ENCODE results near the gene APAF1. TPM values are rescaled to one million over a fixed set of nuclear protein-coding genes. Genes with fewer than 3 reads are reported as not detected.

APAF1 gene
- total RNA-seq, 1 experiment from 2014 or later, result 19.1 TPM

GRCh38 chr12:98618952-98619351, 26.1 kb upstream of the APAF1 start:
- Histone ChIP-seq H3K4me2 (no peak overlapping the region), H4K20me1 (ENCODE audit: insufficient read depth) (no peaks in the 10 kb centered on the region), H2AFZ (no peak overlapping the region), H3K9me3 (ENCODE audit: insufficient read depth, low read depth) (no peaks in the 10 kb centered on the region), H3F3A (ENCODE audit: insufficient read depth, low read depth) (no peaks in the 10 kb centered on the region), H3K27me3 (ENCODE audit: insufficient read depth, low read depth) (no peaks in the 10 kb centered on the region), H3K27ac (no peak overlapping the region), H3K79me2 (ENCODE audit: low read depth) (no peaks in the 10 kb centered on the region), H3K4me3 (no peak overlapping the region), H3K4me1 (replicated peaks; ENCODE audit: insufficient read depth) (no peaks in the 10 kb centered on the region), H3K9me2 (ENCODE audit: insufficient read depth) (no peaks in the 10 kb centered on the region), H3K36me3 (ENCODE audit: low read depth) (no peaks in the 10 kb centered on the region)
- TF ChIP-seq CTCF (conservative IDR thresholded peaks at IDR 0.05) (no peak), EZH2 (IDR thresholded peaks at IDR 0.05; ENCODE audit: low read depth) (no peak)
- ChIA-PET CTCF (interaction anchor here (0.5 kb wide), 1 partner anchor 176 kb away, joined by 3 read pairs; no protein-coding TSS in a partner anchor), POLR2A (ENCODE audit: unreplicated experiment) (interaction anchor here (0.6 kb wide), 1 partner anchor 25 kb away, joined by 5 read pairs; no protein-coding TSS in a partner anchor)
- intact Hi-C loops (cut with micrococcal nuclease; ENCODE audit: unreplicated experiment), result no loop called here
- BruUV-seq (replicated peaks), result no TSS peak
- no peak for DNase-seq

- H3K27me3 ChIP-seq (ENCODE audit: insufficient read depth, low read depth), result no peaks in the 10 kb centered on the region
- peaks cover 17% of the 10 kb centered on the region; the same call in 1 of the 2 replicates for H3F3A ChIP-seq (ENCODE audit: insufficient read depth, low read depth)
- no peaks in the 10 kb centered on the region for H4K20me1 ChIP-seq (ENCODE audit: insufficient read depth)
- no peaks in the 10 kb centered on the region for H3K36me3 ChIP-seq (ENCODE audit: low read depth)
- H2AFZ ChIP-seq, result no peak overlapping the region
- no peak overlapping the region for H3K4me2 ChIP-seq
- POLR2A ChIA-PET (ENCODE audit: unreplicated experiment), result interaction anchor here (0.6 to 0.7 kb wide), 2 partner anchors 41 to 115 kb away, joined by 4 to 8 read pairs; no protein-coding TSS in a partner anchor
- peak; percentile 9 to 81 for DNase-seq
- no peaks in the 10 kb centered on the region for H3K79me2 ChIP-seq (ENCODE audit: low read depth)
- no peak overlapping the region for H3K4me3 ChIP-seq
- H3K9me2 ChIP-seq (ENCODE audit: insufficient read depth), result no peaks in the 10 kb centered on the region
- intact Hi-C loops (cut with micrococcal nuclease; ENCODE audit: unreplicated experiment), result no loop called here
- peaks cover 21% of the 10 kb centered on the region for H3K4me1 ChIP-seq (replicated peaks; ENCODE audit: insufficient read depth)
- no peak overlapping the region for H3K27ac ChIP-seq
- BruUV-seq (replicated peaks), result no TSS peak
- CTCF ChIA-PET, result no interaction called here
- H3K9me3 ChIP-seq (ENCODE audit: insufficient read depth, low read depth), result no peaks in the 10 kb centered on the region
- no peak for TF ChIP-seq CTCF (conservative IDR thresholded peaks at IDR 0.05)
- TF ChIP-seq EZH2 (IDR thresholded peaks at IDR 0.05; ENCODE audit: low read depth), result no peak
Measured at GRCh38 chr12:98635657-98636323, 9.3 kb upstream of the APAF1 start.

DNA sequence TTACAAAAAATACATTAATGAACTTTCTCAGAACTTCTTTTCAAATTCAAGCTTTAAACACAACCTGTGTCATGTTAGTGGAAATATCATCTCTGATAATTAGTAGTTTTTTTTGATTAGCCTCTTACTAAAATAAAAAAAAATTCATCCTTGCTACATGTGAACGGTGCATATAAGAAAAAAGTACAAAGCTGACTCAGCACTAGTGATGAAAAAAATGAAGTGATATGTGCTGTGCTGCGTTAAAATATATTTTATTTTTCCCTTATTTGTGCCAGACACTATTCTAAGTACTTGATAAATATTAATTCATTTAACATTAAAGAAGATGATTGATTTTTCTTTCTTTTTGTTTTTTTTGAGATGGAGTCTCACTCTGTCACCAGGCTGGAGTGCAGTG, 8.0 kb upstream of the APAF1 start:
- POLR2A ChIA-PET (ENCODE audit: unreplicated experiment), result no interaction called here
- H4K20me1 ChIP-seq (ENCODE audit: insufficient read depth), result no peaks in the 10 kb centered on the region

More for the DNA sequence above, 8.0 kb upstream of the APAF1 start:
- H3F3A ChIP-seq (ENCODE audit: insufficient read depth, low read depth), result peaks cover 17% of the 10 kb centered on the region; the same call in 1 of the 2 replicates
- H3K9me2 ChIP-seq (ENCODE audit: insufficient read depth), result no peaks in the 10 kb centered on the region
- no peaks in the 10 kb centered on the region for H3K27me3 ChIP-seq (ENCODE audit: insufficient read depth, low read depth)
- H2AFZ ChIP-seq, result no peak overlapping the region
- no peak overlapping the region for H3K4me3 ChIP-seq
- TF ChIP-seq EZH2 (IDR thresholded peaks at IDR 0.05; ENCODE audit: low read depth) (no peak), CTCF (conservative IDR thresholded peaks at IDR 0.05) (no peak)
- H3K27ac ChIP-seq, result no peak overlapping the region
- H3K4me2 ChIP-seq, result no peak overlapping the region
- no TSS peak for BruUV-seq (replicated peaks)
- intact Hi-C loops (cut with micrococcal nuclease; ENCODE audit: unreplicated experiment), result no loop called here
- CTCF ChIA-PET, result no interaction called here
- no peaks in the 10 kb centered on the region for H3K36me3 ChIP-seq (ENCODE audit: low read depth)
- H3K79me2 ChIP-seq (ENCODE audit: low read depth), result no peaks in the 10 kb centered on the region
- no peaks in the 10 kb centered on the region for H3K9me3 ChIP-seq (ENCODE audit: insufficient read depth, low read depth)
- no peak for DNase-seq
- peaks cover 21% of the 10 kb centered on the region for H3K4me1 ChIP-seq (replicated peaks; ENCODE audit: insufficient read depth)
